HCT116 (cell line): ENCODE results near the gene NAT9. TPM values are rescaled to one million over a fixed set of nuclear protein-coding genes. Genes with fewer than 3 reads are reported as not detected.

Source experiments
- ATAC-seq: fragments of 200-7000 bp; cut with Tn5 transposase; 2 replicates; pipeline ENCODE4 v1.9.1; 2020; ENCODE audit warnings: mild to moderate bottlenecking, moderate library complexity
- BruUV-seq: library from RNA; stranded (reverse); fragments of 400-500 nt; replicated peaks from 2 replicates; lab custom pipeline; 2021; lab: Mats Ljungman, UMichigan
- CTCF ChIA-PET: fragments of 300-600 bp; sonication (Branson Sonifier 250); formaldehyde crosslinking; loops from one replicate; lab custom pipeline; 2021; ENCODE audit warnings: antibody characterized with exemption; lab: Charles Lee
- POLR2A ChIA-PET: fragments of 300-600, 350-600 bp; sonication (Branson Sonifier 250); formaldehyde crosslinking; loops from one replicate; lab custom pipeline; 2021; ENCODE audit warnings: antibody characterized with exemption; lab: Charles Lee
- RAD21 ChIA-PET, 2 experiments: fragments of 300-600 bp; sonication (Branson Sonifier 250); formaldehyde crosslinking; loops; one replicate each; lab custom pipeline; 2023; ENCODE audit warnings: low total read pairs in 2 of 2; ENCODE audit not compliant: uncharacterized antibody in 2 of 2, unreplicated experiment in 2 of 2, low non-redundant PET in 1 of 2; lab: Charles Lee
- DNase-seq: peaks from one replicate; pipeline ENCODE4 v3.0.0-alpha.2; 2010; ENCODE audit warnings: low read depth, low spot score
- H2AFZ ChIP-seq: fragments of 200-600 bp; shearing (Covaris generic), sonication (generic); 2 replicates; pipeline ENCODE4 v1.6.1; 2017; ENCODE audit warnings: low read depth, mixed run types, mixed read lengths, antibody characterized with exemption, low read length; ENCODE audit not compliant: poor library complexity, severe bottlenecking
- H3K27ac ChIP-seq: 2 replicates; pipeline ENCODE4 v1.5.1; 2012; ENCODE audit warnings: low read depth, low read length
- H3K27me3 ChIP-seq: fragments of 200-600 bp; sonication (generic); 2 replicates; pipeline ENCODE4 v1.6.1; 2016; ENCODE audit warnings: mixed run types, low read length, mixed read lengths; ENCODE audit not compliant: insufficient read depth
- H3K36me3 ChIP-seq, 2 experiments: fragments of 200-500 bp in 1 of 2; fragments of 200-600 bp in 1 of 2; sonication (Bioruptor generic) in 1 of 2; sonication (generic) in 1 of 2; 2 replicates each; pipeline versions ENCODE4 v1.5.1 to v1.6.1; 2014 to 2016; ENCODE audit warnings: low read length in 2 of 2, inconsistent platforms in 1 of 2, mixed read lengths in 1 of 2, mixed run types in 1 of 2; ENCODE audit not compliant: insufficient read depth in 2 of 2, control insufficient read depth in 1 of 2
- H3K4me1 ChIP-seq, 2 experiments: fragments of 200-600 bp in 1 of 2; sonication (generic) in 1 of 2; 2 replicates each; pipeline versions ENCODE4 v1.5.1 to v1.6.1; 2012 to 2017; ENCODE audit warnings: low read length in 2 of 2, inconsistent platforms in 1 of 2, mild to moderate bottlenecking in 1 of 2, mixed read lengths in 1 of 2, mixed run types in 1 of 2, moderate library complexity in 1 of 2; ENCODE audit not compliant: insufficient read depth in 2 of 2, control insufficient read depth in 1 of 2
- H3K4me2 ChIP-seq: fragments of 200-600 bp; sonication (generic); 2 replicates; pipeline ENCODE4 v1.6.1; 2017; ENCODE audit warnings: mixed run types, low read length, mixed read lengths
- H3K4me3 ChIP-seq, 2 experiments: fragments of 200-600 bp in 1 of 2; sonication (generic) in 1 of 2; replicated peaks in 1 of 2; 2 replicates each; pipeline ENCODE4 v1.5.1; 2011 to 2016; ENCODE audit warnings: low read length in 2 of 2, control low read depth in 1 of 2, low read depth in 1 of 2, mild to moderate bottlenecking in 1 of 2, mixed read lengths in 1 of 2, mixed run types in 1 of 2
- H3K79me2 ChIP-seq: fragments of 200-600 bp; sonication (generic); 2 replicates; pipeline ENCODE4 v1.6.1; 2017; ENCODE audit warnings: mild to moderate bottlenecking, mixed run types, low read length, moderate library complexity, mixed read lengths; ENCODE audit not compliant: insufficient read depth
- H3K9ac ChIP-seq: fragments of 200-600 bp; sonication (generic); 2 replicates; pipeline ENCODE4 v1.6.1; 2016; ENCODE audit warnings: low read length, mixed read lengths
- H3K9me2 ChIP-seq: fragments of 200-600 bp; sonication (generic), shearing (Covaris generic); 2 replicates; pipeline ENCODE4 v1.6.1; 2017; ENCODE audit warnings: mixed run types, mild to moderate bottlenecking, moderate library complexity; ENCODE audit not compliant: insufficient read depth
- H3K9me3 ChIP-seq, 2 experiments: fragments of 200-500 bp in 1 of 2; fragments of 200-600 bp in 1 of 2; sonication (Bioruptor generic) in 1 of 2; sonication (generic) in 1 of 2; 2 replicates each; pipeline ENCODE4 v1.6.1; 2014 to 2017; ENCODE audit warnings: low read length in 2 of 2, mixed read lengths in 2 of 2, inconsistent platforms in 1 of 2, low read depth in 1 of 2, mild to moderate bottlenecking in 1 of 2, mixed run types in 1 of 2, moderate library complexity in 1 of 2; ENCODE audit not compliant: control insufficient read depth in 1 of 2, insufficient read depth in 1 of 2
- H4K20me1 ChIP-seq: fragments of 200-600 bp; sonication (generic), shearing (Covaris generic); 2 replicates; pipeline ENCODE4 v1.6.1; 2017; ENCODE audit warnings: mixed run types, mild to moderate bottlenecking, moderate library complexity; ENCODE audit not compliant: insufficient read depth
- CBX3 ChIP-seq: IDR thresholded peaks from 2 replicates; pipeline ENCODE4 v1.6.1; 2012; ENCODE audit warnings: low read depth
- EZH2phosphoT487 ChIP-seq: fragments of 200-600 bp; IDR thresholded peaks from 2 replicates; pipeline ENCODE4 v1.6.1; 2018; ENCODE audit warnings: antibody characterized with exemption, borderline replicate concordance
- FOSL1 ChIP-seq: IDR thresholded peaks from 2 replicates; pipeline ENCODE4 v1.6.1; 2012; ENCODE audit warnings: low read depth
- JUND ChIP-seq: IDR thresholded peaks from 2 replicates; pipeline ENCODE4 v1.6.1; 2012
- POLR2A ChIP-seq: IDR thresholded peaks from 2 replicates; pipeline ENCODE4 v1.7.0; 2011; ENCODE audit warnings: borderline replicate concordance; ENCODE audit not compliant: insufficient read depth, insufficient read length; ENCODE audit errors: extremely low read depth
- POLR2AphosphoS5 ChIP-seq: IDR thresholded peaks from 2 replicates; pipeline ENCODE4 v1.6.1; 2011; ENCODE audit warnings: mild to moderate bottlenecking, low read depth, low read length, moderate library complexity
- SIN3A ChIP-seq: IDR thresholded peaks from 2 replicates; pipeline ENCODE4 v1.6.1; 2012; ENCODE audit warnings: low read depth
- TCF7L2 ChIP-seq: IDR thresholded peaks from 2 replicates; pipeline ENCODE4 v1.7.0; 2011; ENCODE audit warnings: borderline replicate concordance, inconsistent platforms; ENCODE audit not compliant: insufficient read depth, insufficient read length; ENCODE audit errors: extremely low read depth
- YY1 ChIP-seq: IDR thresholded peaks from 2 replicates; pipeline ENCODE4 v1.6.1; 2011; ENCODE audit warnings: low read length, low read depth, moderate library complexity, mild to moderate bottlenecking; ENCODE audit not compliant: insufficient replicate concordance; ENCODE audit errors: extremely low read depth
- ZFX ChIP-seq: fragments of 450-650 bp; IDR thresholded peaks from 2 replicates; pipeline ENCODE4 v1.6.1; 2017
- intact Hi-C: fragments of 100-400 bp; cut with micrococcal nuclease; formaldehyde crosslinking; loops from 2 replicates; pipeline ENCODE4 v1.10.0; 2022
- total RNA-seq: library from RNA; stranded (reverse); gene quantifications from one replicate; pipeline ENCODE4 v1.2.1, GENCODE V29; 2021; ENCODE audit not compliant: unreplicated experiment

NAT9 gene
- total RNA-seq, 1 experiment from 2014 or later, result 88.7 TPM

DNA sequence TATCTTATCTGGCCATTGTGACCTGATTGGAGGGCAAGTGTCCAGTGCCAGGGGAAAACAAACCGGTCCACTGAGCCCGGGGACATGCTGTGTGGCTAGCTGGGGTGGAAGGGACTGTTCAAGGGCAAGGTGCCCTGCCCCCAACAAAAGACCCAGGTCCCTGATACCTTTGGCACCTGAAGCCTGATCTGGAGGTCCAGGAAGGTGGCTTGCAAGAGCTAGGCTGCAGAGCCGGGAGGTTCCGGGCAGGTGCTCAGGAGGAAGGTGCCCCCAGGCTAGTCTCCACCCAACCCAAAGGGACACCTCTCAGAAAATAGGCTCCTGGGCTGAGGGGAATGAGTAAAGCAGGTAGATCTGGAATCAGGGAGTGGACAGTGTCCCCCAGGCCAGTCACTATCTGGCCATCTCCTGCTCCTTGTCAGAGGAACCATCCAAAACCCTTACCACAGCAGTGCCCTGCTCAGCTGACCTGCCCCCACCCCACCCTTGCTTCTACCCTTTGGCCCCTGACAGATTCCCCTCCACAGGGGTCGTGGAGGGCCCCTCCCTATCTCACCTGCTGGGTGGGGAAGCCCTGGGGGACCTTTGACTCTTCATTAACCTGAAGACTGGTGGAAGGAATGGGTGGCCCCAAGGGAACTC is 6.2 kb downstream of the NAT9 start:
- CTCF ChIA-PET, result interaction anchor here (0.8 to 4.8 kb wide), 11 partner anchors 10 to 204 kb away, joined by 3 to 55 read pairs (median 6); partner anchors contain the start of gene RAB37
- intact Hi-C loops, result loop anchor here (1.0 to 2.0 kb wide), 2 partner anchors 26 to 113 kb away; no protein-coding TSS in a partner anchor
- Histone ChIP-seq H3K9me3 (no peaks in the 10 kb centered on the region), H3K27ac (0 out of 2 replicates have a peak overlapping the region, but pooled peaks have one; percentile 0), H3K4me3 (no peak overlapping the region), H3K9me2 (no peaks in the 10 kb centered on the region), H3K36me3 (peaks cover 17 to 47% of the 10 kb centered on the region in 2 experiments; a peak in 3 of 4 replicates), H3K4me1 (peaks cover 3 to 21% of the 10 kb centered on the region in 2 experiments; a peak in 2 of 4 replicates), H4K20me1 (no peaks in the 10 kb centered on the region), H3K4me2 (no peak overlapping the region), H3K79me2 (peaks cover 30% of the 10 kb centered on the region), H3K27me3 (no peaks in the 10 kb centered on the region), H2AFZ (no peak overlapping the region), H3K9ac (no peak overlapping the region)
- no TSS peak for BruUV-seq
- DNase-seq, result no peak
- POLR2A ChIA-PET, result interaction anchor here (0.9 to 2.3 kb wide), 4 partner anchors 10 to 34 kb away, joined by 3 to 7 read pairs (median 4); no protein-coding TSS in a partner anchor
- TF ChIP-seq POLR2AphosphoS5 (no peak; the same call in 1 of the 2 replicates), SIN3A (no peak), POLR2A (no peak), YY1 (no peak), FOSL1 (no peak), EZH2phosphoT487 (no peak), JUND (no peak), CBX3 (no peak), TCF7L2 (no peak), ZFX (no peak)
- RAD21 ChIA-PET, result interaction anchor here (1.0 to 1.4 kb wide), 5 partner anchors 12 to 112 kb away, joined by 3 to 8 read pairs (median 3); no protein-coding TSS in a partner anchor
- ATAC-seq, result peak; percentile 7
